GM19438 (cell line): Measurements from ENCODE around the gene ZNF665.
"Not testable (repeated sequence)": the region's sequence is repeated elsewhere in the genome, so short reads cannot be mapped to it uniquely, and the experiment has no call there.

Experiments
- ATAC-seq: cut with Tn5 transposase; IDR thresholded peaks from one replicate; pipeline ENCODE4 v1.9.1; 2021; ENCODE audit warnings: low read depth; ENCODE audit not compliant: unreplicated experiment

The ZNF665 gene

GRCh38 chr19:53192771-53193534 lies at the start of gene ZNF665:
TSS of gene ZNF665 (minus strand) at chr19:53193358. CDS start at chr19:53182898, 10,460 bp downstream.
- ATAC-seq, result no peak

DNA sequence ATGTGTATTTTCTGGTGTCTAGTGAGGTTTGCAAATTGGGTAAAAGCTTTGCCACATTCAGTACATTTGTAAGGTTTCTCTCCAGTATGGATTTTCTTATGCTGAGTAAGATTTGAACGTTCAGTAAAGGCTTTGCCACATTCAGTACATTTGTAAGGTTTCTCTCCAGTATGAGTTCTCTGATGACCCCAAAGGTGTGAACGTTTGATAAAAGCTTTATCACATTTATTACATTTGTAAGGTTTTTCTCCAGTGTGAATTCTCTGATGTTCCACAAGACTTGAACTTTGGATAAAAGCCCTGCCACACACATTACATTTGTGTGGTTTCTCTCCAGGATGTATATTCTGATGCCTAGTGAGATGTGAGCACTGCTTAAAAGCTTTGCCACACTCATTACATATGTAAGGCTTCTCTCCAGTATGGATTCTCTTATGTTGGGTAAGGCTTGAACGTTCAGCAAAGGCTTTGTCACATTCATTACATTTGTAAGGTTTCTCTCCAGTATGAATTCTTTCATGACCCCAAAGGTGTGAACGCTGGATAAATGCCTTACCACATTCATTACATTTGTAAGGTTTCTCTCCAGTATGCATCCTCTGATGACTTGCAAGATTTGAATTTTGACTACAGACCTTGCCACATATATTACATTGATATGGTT lies 44.1 kb upstream of the ZNF665 start:
- no peak for ATAC-seq

DNA sequence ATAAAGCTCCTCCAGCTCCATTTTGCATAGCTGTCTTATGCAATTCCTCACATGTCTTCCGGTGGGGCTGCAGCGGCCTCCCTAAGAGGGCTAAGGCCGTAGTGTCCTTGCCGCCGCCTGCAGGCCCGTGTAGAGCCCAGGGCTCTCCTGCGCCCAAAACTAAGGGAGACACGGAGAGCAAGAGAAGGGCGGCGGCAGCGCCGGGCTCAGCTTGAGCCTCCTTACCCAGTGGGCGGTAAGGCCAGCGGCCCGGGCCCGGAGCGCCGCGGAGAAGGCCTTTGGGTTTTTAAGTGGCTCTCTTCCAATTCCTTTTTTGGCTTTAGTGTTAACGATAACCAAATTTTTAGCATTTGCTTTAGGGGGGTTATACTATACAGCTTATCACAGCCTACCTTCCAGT lies 31.4 kb upstream of the ZNF665 start:
- no peak for ATAC-seq

DNA sequence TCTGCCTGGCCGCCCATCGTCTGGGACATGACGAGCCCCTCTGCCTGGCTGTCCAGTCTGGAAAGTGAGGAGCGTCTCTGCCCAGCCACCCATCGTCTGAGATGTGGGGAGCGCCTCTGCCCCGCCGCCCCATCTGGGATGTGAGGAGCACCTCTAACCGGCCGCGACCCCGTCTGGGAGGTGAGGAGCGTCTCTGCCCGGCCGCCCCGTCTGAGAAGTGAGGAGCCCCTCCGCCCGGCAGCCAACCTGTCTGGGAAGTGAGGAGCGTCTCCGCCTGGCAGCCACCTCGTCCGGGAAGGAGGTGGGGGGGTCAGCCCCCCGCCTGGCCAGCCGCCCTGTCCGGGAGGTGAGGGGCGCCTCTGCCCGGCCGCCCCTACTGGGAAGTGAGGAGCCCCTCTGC lies 29.6 kb upstream of the ZNF665 start:
- ATAC-seq, result not testable (repeated sequence)

GRCh38 chr19:53212703-53213320 lies 19.7 kb upstream of the ZNF665 start:
- no peak for ATAC-seq

- not testable (repeated sequence) for ATAC-seq
Measured at GRCh38 chr19:53211554-53211953, 18.4 kb upstream of the ZNF665 start.

DNA sequence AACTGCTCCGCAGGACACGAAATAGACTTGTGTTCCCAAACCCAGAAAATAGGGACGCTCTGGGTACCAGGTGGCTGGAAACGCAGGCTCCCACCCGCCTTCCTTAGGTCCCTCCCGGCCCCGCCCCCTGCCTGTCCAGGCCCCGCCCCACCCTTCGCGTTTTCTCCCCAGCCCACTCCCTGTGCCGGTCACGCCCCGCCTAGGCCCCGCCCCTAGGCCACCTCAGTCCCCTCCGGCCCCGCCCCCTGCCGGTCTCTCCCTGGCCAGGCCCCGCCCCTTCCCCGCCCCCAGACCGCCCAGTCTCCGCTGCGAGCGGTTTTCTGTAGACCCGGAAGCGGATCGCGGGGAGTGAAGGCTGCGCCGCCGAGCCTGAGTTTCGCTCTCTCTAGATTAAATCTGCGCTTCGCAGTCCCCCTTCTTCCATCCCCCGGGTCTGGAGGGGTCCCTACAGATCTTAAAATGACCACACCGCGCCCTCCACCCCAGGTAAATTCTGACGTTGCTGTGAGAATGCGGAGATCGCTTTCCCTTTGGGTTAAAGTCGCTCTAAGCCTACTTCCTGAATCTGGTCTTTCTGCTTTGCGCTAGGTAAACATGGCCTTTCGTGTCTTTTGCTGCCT lies 3.7 kb upstream of the ZNF665 start:
- no peak for ATAC-seq

GRCh38 chr19:53195265-53195903 lies 2.2 kb upstream of the ZNF665 start:
- no peak for ATAC-seq

DNA sequence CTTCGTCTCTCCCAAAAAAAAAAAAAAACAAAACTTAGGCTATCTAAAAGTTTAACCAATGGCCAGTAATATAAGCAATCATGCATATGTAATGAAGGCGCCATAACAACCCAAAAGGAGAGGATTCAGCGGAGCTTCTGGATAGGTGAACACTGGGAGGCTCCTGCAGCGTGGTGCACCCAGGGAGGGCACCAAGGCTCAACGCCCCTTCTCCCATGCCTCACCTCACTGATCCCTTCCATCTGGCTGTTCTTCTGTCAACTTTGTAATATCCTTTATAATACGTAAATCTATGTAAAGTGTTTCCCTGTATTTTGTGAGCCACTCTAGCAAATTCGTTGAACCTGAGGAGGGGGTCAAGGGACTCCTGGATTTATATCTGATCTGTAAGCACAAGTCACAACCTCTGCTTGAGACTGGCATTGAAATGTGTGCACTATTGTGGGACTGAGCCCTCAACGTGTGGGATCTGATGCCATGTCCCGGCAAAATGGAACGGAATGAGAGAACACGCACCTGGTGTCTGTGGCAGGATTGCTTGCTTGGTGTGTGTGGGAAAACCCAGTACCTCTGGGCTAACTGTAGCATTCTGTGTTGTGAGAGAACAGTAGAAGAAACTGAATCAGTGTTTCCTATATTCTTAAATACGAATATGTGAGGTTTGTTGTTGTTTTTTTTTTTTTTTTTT lies 521 bp upstream of the ZNF665 start:
- no peak for ATAC-seq

GRCh38 chr19:53190253-53190652 lies 2.9 kb downstream of the ZNF665 start:
- ATAC-seq, result no peak

DNA sequence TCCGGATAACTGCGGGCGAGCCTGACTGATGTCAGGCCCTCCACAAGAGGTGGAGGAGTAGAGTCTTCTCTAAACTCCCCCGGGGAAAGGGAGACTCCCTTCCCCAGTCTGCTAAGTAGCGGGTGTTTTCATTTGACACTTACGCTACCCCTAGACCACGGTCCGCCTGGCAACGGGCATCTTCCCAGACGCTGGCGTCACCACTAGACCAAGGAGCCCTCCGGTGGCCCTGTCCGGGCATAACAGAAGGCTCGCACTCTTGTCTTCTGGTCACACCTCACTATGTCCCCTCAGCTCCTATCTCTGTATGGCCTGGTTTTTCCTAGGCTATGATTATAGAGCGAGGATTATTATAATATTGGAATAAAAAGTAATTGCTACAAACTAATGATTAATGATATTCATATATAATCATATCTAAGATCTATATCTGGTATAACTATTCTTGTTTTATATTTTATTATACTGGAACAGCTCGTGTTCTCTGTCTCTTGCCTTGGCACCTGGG lies 3.4 kb downstream of the ZNF665 start:
- not testable (repeated sequence) for ATAC-seq

DNA sequence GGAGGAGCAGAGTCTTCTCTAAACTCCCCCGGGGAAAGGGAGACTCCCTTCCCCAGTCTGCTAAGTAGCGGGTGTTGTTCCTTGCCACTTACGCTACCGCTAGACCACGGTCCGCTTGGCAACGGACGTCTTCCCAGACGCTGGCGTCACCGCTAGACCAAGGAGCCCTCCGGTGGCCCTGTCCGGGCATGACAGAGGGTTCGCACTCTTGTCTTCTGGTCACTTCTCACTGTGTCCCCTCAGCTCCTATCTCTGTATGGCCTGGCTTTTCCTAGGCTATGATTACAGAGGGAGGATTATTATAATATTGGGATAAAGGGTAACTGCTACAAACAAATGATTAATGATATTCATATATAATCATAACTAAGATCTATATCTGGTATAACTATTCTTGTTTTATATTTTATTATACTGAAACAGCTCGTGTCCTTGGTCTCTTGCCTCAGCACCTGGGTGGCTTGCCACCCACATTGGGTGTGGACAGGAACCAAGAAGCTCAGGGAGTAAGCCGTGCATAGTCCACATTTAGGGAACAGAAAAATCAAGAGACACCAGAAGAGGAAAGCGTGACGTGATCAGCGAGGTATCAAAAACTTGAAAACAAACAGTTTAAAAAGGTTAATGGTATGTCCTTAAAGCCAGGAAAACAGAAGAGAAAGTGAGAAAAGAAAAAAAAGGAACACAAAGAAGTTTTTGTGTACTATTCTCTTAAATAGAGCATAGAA lies 7.8 kb downstream of the ZNF665 start:
- ATAC-seq, result not testable (repeated sequence)

- no peak for ATAC-seq
Measured at GRCh38 chr19:53183146-53183764, 9.9 kb downstream of the ZNF665 start.

DNA sequence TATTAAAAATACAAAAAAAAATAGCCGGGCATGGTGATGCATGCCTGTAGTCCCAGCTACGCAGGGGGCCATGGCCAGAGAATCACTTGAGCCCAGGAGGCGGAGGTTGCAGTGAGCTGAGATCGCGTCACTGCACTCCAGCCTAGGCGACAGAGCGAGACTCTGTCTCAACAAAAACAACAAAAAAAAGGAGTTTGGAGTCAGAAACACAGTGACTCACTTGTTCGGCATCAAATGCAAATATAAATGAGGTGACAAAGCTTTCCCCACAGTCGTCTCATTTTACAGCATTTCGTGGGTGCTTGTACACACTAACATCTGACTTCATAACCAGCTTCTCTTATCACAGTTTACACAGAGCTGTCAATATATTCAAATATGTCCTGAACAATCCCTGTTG lies 11.0 kb downstream of the ZNF665 start:
- no peak for ATAC-seq

DNA sequence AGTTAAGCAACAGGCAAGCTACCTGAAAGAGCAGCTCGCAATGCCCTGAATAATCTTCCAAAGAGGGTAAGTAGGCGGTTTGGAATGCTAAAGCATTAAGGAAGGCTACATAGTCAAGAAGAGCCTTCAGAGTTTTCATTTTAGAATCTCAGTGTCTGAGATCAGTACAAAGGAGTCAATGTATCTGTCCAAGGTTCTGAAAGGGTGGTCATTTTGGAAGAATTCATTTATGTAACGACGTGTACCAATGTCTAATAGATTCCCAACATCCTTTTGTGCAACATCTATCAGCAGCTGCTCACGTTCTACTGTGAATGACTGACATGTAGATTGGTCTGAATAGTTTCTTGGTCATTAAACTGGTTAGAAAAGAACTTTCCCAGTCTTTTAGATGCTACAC lies 15.2 kb downstream of the ZNF665 start:
- ATAC-seq, result no peak

GRCh38 chr19:53172889-53173288 lies 20.3 kb downstream of the ZNF665 start:
- no peak for ATAC-seq

DNA sequence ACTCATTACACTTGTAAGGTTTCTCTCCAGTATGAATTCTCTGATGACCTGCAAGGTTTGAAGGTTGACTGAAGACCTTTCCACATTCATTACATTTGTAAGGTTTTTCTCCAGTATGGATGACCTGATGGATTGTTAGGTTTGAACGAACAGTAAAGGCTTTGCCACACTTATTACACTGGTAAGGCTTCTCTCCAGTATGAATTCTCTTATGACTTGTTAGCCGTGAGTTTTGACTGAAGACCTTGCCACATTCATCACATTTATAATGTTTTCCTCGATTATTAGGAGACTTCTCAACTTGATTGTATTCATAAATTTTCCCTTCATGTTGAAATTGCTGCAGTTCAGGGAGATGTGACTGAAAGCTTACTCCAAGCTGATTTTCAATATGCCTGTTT lies 27.5 kb downstream of the ZNF665 start:
- no peak for ATAC-seq

DNA sequence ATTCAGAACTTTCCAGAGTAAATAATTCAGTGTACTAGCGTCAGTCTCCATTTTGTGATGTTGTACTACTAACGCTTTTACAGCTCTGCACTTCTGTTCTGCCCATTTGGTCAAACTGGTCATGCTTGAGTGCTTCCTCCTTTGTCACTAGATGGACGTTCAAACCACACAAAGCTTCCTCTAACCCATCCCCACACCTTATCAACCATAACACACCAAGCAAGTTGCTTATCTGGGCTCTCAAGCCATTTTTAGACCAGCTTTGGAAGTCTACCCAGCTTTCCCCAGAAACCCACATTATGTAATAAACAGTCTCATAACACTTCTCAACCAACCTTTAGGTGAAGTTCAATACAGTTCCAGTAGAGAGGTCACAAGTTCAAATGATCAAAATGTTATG lies 32.0 kb downstream of the ZNF665 start:
- no peak for ATAC-seq

GRCh38 chr19:53160350-53160749 lies 32.8 kb downstream of the ZNF665 start:
- ATAC-seq, result no peak
